Neural progenitor cell (in vitro differentiated cells): ENCODE results near the gene ABHD2. TPM values are rescaled to one million over a fixed set of nuclear protein-coding genes. Genes with fewer than 3 reads are reported as not detected.

Experiments
- DNase-seq: peaks from one replicate; pipeline ENCODE4 v3.0.0-alpha.2; 2016; ENCODE audit warnings: low spot score
- H2AFZ ChIP-seq: fragments of 200-600 bp; sonication (generic); replicated peaks from 2 replicates; pipeline ENCODE4 v1.6.1; 2016; ENCODE audit warnings: antibody characterized with exemption
- H3F3A ChIP-seq: fragments of 200-600 bp; sonication (generic); 2 replicates; pipeline ENCODE4 v1.6.1; 2016; ENCODE audit warnings: antibody characterized with exemption, low read depth
- H3K27ac ChIP-seq: fragments of 200-600 bp; sonication (generic); 2 replicates; pipeline ENCODE4 v1.5.1; 2016; ENCODE audit warnings: mild to moderate bottlenecking
- H3K27me3 ChIP-seq: fragments of 200-600 bp; sonication (generic); 2 replicates; pipeline ENCODE4 v1.6.1; 2016; ENCODE audit warnings: mild to moderate bottlenecking, moderate library complexity
- H3K36me3 ChIP-seq: fragments of 200-600 bp; sonication (generic); 2 replicates; pipeline ENCODE4 v1.5.1; 2016
- H3K4me1 ChIP-seq: fragments of 200-600 bp; sonication (generic); 2 replicates; pipeline ENCODE4 v1.6.1; 2016; ENCODE audit warnings: mixed run types
- H3K4me2 ChIP-seq: fragments of 200-600 bp; sonication (generic); 2 replicates; pipeline ENCODE4 v1.6.1; 2016
- H3K4me3 ChIP-seq: fragments of 200-600 bp; sonication (generic); 2 replicates; pipeline ENCODE4 v1.5.1; 2016
- H3K79me2 ChIP-seq: fragments of 200-600 bp; sonication (generic); 2 replicates; pipeline ENCODE4 v1.6.1; 2016; ENCODE audit warnings: low read depth
- H3K9ac ChIP-seq: fragments of 200-600 bp; sonication (generic); 2 replicates; pipeline ENCODE4 v1.6.1; 2016
- H3K9me3 ChIP-seq: fragments of 200-600 bp; sonication (generic); 2 replicates; pipeline ENCODE4 v1.5.1; 2016; ENCODE audit warnings: low read depth
- H4K20me1 ChIP-seq: fragments of 200-600 bp; sonication (generic); 2 replicates; pipeline ENCODE4 v1.6.1; 2016; ENCODE audit warnings: low read depth
- H3K27ac Mint-ChIP-seq: 3 replicates; pipeline ENCODE4 v1.8.0; 2021; ENCODE audit warnings: mixed read lengths
- H3K27me3 Mint-ChIP-seq: 2 replicates; pipeline ENCODE4 v1.8.0; 2022; ENCODE audit warnings: low read depth, mild to moderate bottlenecking, inconsistent platforms, moderate library complexity, mixed read lengths; ENCODE audit not compliant: insufficient read depth
- H3K36me3 Mint-ChIP-seq: 3 replicates; pipeline ENCODE4 v1.8.0; 2021; ENCODE audit warnings: mixed read lengths
- H3K4me1 Mint-ChIP-seq: 3 replicates; pipeline ENCODE4 v1.8.0; 2021; ENCODE audit warnings: mixed read lengths
- H3K4me3 Mint-ChIP-seq: 3 replicates; pipeline ENCODE4 v1.8.0; 2021; ENCODE audit warnings: mild to moderate bottlenecking, moderate library complexity, mixed read lengths
- H3K9me3 Mint-ChIP-seq: 3 replicates; pipeline ENCODE4 v1.8.0; 2020; ENCODE audit warnings: mixed read lengths
- CTCF ChIP-seq: fragments of 200-600 bp; sonication (generic); IDR thresholded peaks from 2 replicates; pipeline ENCODE4 v1.5.1; 2017; ENCODE audit warnings: antibody characterized with exemption, mild to moderate bottlenecking
- EZH2 ChIP-seq: fragments of 200-600 bp; sonication (generic); IDR thresholded peaks from 2 replicates; pipeline ENCODE4 v1.6.1; 2017; ENCODE audit warnings: antibody characterized with exemption, mild to moderate bottlenecking, moderate library complexity
- EZH2phosphoT487 ChIP-seq: fragments of 200-600 bp; sonication (generic); IDR thresholded peaks from 2 replicates; pipeline ENCODE4 v1.6.1; 2017; ENCODE audit warnings: antibody characterized with exemption
- total RNA-seq: library from RNA; depleted of rRNA; stranded (reverse); fragments of >200 nt; gene quantifications from 2 replicates; pipeline ENCODE4 v1.2.3, GENCODE V29; 2015; ENCODE audit warnings: low replicate concordance

The ABHD2 gene
- total RNA-seq, 1 donor from 2014 or later, result 10.9 TPM

DNA sequence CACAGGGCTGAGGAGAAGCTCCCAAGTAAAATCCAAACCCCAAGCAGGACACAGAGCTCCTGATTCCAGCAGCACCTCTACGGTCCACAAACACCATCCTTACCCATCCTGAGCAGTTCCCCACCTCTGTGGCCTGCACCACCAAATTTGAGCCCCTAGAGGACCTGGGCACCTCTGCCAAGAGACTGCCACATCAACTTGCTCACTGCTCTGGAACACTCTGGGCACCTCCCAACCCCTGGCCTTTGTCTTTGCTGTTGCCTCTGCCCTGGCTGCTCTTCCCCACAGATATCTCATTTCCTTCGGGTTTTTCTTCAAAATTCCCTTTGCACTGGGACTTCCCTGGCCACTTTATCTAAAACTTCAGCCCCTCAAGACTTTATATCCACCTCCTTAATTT lies 127.4 kb downstream of the ABHD2 start:
- Mint-ChIP-seq H3K4me1 (no peaks in the 10 kb centered on the region), H3K9me3 (no peaks in the 10 kb centered on the region), H3K36me3 (no peaks in the 10 kb centered on the region), H3K27ac (no peak overlapping the region), H3K4me3 (no peak overlapping the region), H3K27me3 (peaks cover 6% of the 10 kb centered on the region)
- H4K20me1 ChIP-seq, result no peaks in the 10 kb centered on the region
- H3K79me2 ChIP-seq, result no peaks in the 10 kb centered on the region
- H3K27ac ChIP-seq, result no peak overlapping the region
- no peaks in the 10 kb centered on the region for H3F3A ChIP-seq
- no peaks in the 10 kb centered on the region for H3K36me3 ChIP-seq
- no peaks in the 10 kb centered on the region for H3K27me3 ChIP-seq
- no peaks in the 10 kb centered on the region for H3K9me3 ChIP-seq
- no peak for DNase-seq
- no peak overlapping the region for H2AFZ ChIP-seq
- H3K4me3 ChIP-seq, result no peak overlapping the region
- TF ChIP-seq EZH2 (no peak), EZH2phosphoT487 (no peak), CTCF (no peak)
- no peak overlapping the region for H3K4me2 ChIP-seq
- no peak overlapping the region for H3K9ac ChIP-seq
- no peaks in the 10 kb centered on the region for H3K4me1 ChIP-seq

DNA sequence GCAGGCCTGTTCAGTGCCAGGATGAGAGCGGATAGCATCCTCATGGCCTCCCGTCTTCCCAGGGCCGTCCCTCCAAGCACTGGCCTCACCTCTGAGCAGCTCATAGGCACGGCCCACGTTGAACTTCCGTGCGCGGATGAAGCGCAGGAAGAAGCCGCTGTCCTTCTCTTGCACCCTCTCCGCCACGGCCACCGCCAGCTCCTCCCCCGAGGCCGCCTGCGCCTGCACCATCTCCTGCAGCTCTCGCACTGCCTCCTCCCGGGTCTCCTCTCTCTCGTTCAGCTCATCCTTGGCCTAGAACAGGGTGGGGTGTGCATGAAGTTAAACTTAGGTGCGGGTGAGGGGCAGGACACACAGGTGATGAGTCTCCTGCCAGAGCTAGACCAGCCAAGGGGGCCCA lies 128.8 kb downstream of the ABHD2 start:
- no peaks in the 10 kb centered on the region for H3K9me3 Mint-ChIP-seq

GRCh38 chr15:89217686-89218376 lies 129.6 kb downstream of the ABHD2 start:
- H3K27me3 Mint-ChIP-seq, result peaks cover 5% of the 10 kb centered on the region
- no peak for DNase-seq
- peaks cover 14% of the 10 kb centered on the region for H3F3A ChIP-seq
- no peak overlapping the region for H3K4me3 Mint-ChIP-seq
- peaks cover 20% of the 10 kb centered on the region for H3K4me1 ChIP-seq
- no peak overlapping the region for H2AFZ ChIP-seq
- no peak overlapping the region for H3K4me3 ChIP-seq
- TF ChIP-seq CTCF (no peak), EZH2 (no peak), EZH2phosphoT487 (no peak)
- no peaks in the 10 kb centered on the region for H3K36me3 Mint-ChIP-seq
- peaks cover 14% of the 10 kb centered on the region for H3K4me1 Mint-ChIP-seq
- no peaks in the 10 kb centered on the region for H3K79me2 ChIP-seq
- H3K36me3 ChIP-seq, result no peaks in the 10 kb centered on the region
- no peak overlapping the region for H3K27ac ChIP-seq
- H4K20me1 ChIP-seq, result no peaks in the 10 kb centered on the region
- H3K9me3 Mint-ChIP-seq, result no peaks in the 10 kb centered on the region
- H3K9me3 ChIP-seq, result no peaks in the 10 kb centered on the region
- H3K9ac ChIP-seq, result no peak overlapping the region
- no peaks in the 10 kb centered on the region for H3K27me3 ChIP-seq
- no peak overlapping the region for H3K4me2 ChIP-seq
- H3K27ac Mint-ChIP-seq, result no peak overlapping the region

More for the DNA sequence above, 128.8 kb downstream of the ABHD2 start:
- Histone ChIP-seq H3K27ac (no peak overlapping the region), H3K4me2 (no peak overlapping the region), H3K27me3 (no peaks in the 10 kb centered on the region), H4K20me1 (no peaks in the 10 kb centered on the region), H3K9ac (no peak overlapping the region), H3K4me1 (peaks cover 12% of the 10 kb centered on the region), H3K79me2 (no peaks in the 10 kb centered on the region), H3K36me3 (no peaks in the 10 kb centered on the region), H3K4me3 (no peak overlapping the region), H3K9me3 (no peaks in the 10 kb centered on the region), H2AFZ (no peak overlapping the region), H3F3A (peaks cover 9% of the 10 kb centered on the region)
- no peak overlapping the region for H3K27ac Mint-ChIP-seq
- H3K4me1 Mint-ChIP-seq, result peaks cover 8% of the 10 kb centered on the region
- H3K27me3 Mint-ChIP-seq, result peaks cover 4% of the 10 kb centered on the region
- DNase-seq, result no peak
- H3K36me3 Mint-ChIP-seq, result no peaks in the 10 kb centered on the region
- no peak overlapping the region for H3K4me3 Mint-ChIP-seq
- TF ChIP-seq CTCF, result no peak
- no peak for TF ChIP-seq EZH2
- no peak for TF ChIP-seq EZH2phosphoT487
